ENCODE results near the gene SLC16A3. TPM values are rescaled to one million over a fixed set of nuclear protein-coding genes. Genes with fewer than 3 reads are reported as not detected.
A peak's percentile ranks its signal among the peaks of the same experiment; 100 is the strongest.

The SLC16A3 gene
- total and polyA plus RNA-seq, 9 of the 15 experiments (the other 6 are each of a cell fraction or from before 2014, with no cell fraction given): 0.11 to 5.4 (median 1.2) TPM; not detected in 2

DNA sequence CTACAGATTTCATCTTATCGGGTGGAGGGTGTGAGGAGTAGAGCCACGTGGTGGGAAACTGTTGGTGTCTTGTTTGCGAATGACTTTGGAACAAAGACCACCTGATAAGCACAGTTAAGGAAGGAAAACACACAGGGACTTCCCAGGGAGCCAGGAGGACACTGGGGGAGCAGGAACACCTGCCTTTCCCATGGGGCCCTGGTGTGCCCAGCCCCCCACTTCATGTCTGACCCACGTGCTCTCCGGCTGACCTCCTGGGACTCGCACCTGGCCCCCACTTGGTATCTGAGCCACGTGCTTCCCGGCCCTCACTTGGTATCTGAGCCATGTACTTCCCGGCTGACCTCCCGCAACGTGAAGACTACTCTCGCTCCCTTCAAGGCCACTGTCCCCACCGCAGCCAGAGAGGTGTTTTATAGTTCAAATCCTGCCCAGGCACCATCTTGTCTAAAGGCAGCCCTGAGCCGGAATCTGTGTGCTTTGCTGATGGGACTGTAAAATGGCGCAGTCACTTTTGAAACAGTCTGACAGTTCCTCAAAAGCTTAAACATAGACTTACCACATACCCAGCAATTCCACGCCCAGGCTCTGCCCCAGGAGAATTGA is 50.0 kb downstream of the SLC16A3 start (continued):
- TF ChIP-seq, protein P1, sequence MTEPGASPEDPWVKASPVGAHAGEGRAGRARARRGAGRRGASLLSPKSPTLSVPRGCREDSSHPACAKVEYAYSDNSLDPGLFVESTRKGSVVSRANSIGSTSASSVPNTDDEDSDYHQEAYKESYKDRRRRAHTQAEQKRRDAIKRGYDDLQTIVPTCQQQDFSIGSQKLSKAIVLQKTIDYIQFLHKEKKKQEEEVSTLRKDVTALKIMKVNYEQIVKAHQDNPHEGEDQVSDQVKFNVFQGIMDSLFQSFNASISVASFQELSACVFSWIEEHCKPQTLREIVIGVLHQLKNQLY (CRISPR knock-in tag; conservative IDR thresholded peaks at IDR 0.05): no peak
- peak; percentile 86 for TF ChIP-seq L3MBTL2 (IDR thresholded peaks at IDR 0.05)
- no peak for TF ChIP-seq CREM (IDR thresholded peaks at IDR 0.05; ENCODE audit: low read depth)
- no peak for TF ChIP-seq KDM5B (IDR thresholded peaks at IDR 0.05; ENCODE audit: insufficient replicate concordance, low read depth, low read length)
- no peak for TF ChIP-seq POU5F1 (IDR thresholded peaks at IDR 0.05; ENCODE audit: borderline replicate concordance, low read depth, low read length, partially characterized antibody)
- no peak for TF ChIP-seq BCL6 (CRISPR knock-in tag; IDR thresholded peaks at IDR 0.05)
- no peak for TF ChIP-seq HDAC3 (IDR thresholded peaks at IDR 0.05; ENCODE audit: borderline replicate concordance, partially characterized antibody)
- no peak for TF ChIP-seq SIRT6 (IDR thresholded peaks at IDR 0.05; ENCODE audit: low read depth, low read length)
- TF ChIP-seq, protein P2, sequence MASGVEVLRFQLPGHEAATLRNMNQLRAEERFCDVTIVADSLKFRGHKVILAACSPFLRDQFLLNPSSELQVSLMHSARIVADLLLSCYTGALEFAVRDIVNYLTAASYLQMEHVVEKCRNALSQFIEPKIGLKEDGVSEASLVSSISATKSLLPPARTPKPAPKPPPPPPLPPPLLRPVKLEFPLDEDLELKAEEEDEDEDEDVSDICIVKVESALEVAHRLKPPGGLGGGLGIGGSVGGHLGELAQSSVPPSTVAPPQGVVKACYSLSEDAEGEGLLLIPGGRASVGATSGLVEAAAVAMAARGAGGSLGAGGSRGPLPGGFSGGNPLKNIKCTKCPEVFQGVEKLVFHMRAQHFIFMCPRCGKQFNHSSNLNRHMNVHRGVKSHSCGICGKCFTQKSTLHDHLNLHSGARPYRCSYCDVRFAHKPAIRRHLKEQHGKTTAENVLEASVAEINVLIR (CRISPR knock-in tag; IDR thresholded peaks at IDR 0.05): no peak
- no peak for TF ChIP-seq MAFF (IDR thresholded peaks at IDR 0.05; ENCODE audit: low read length)
- no peak for TF ChIP-seq ZNF75A (CRISPR knock-in tag; IDR thresholded peaks at IDR 0.05)
- TF ChIP-seq, protein P3, sequence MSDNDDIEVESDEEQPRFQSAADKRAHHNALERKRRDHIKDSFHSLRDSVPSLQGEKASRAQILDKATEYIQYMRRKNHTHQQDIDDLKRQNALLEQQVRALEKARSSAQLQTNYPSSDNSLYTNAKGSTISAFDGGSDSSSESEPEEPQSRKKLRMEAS (CRISPR knock-in tag; IDR thresholded peaks at IDR 0.05): peak; percentile 84
- no peak for TF ChIP-seq PRPF4 (IDR thresholded peaks at IDR 0.05; ENCODE audit: insufficient read depth, low read depth, low read length, poor library complexity, severe bottlenecking)
- TF ChIP-seq JUND (IDR thresholded peaks at IDR 0.05; ENCODE audit: borderline replicate concordance, low read depth, low read length): no peak
- TF ChIP-seq JUND (tag; IDR thresholded peaks at IDR 0.05; ENCODE audit: borderline replicate concordance, low read depth, low read length): no peak
- TF ChIP-seq, protein P4, sequence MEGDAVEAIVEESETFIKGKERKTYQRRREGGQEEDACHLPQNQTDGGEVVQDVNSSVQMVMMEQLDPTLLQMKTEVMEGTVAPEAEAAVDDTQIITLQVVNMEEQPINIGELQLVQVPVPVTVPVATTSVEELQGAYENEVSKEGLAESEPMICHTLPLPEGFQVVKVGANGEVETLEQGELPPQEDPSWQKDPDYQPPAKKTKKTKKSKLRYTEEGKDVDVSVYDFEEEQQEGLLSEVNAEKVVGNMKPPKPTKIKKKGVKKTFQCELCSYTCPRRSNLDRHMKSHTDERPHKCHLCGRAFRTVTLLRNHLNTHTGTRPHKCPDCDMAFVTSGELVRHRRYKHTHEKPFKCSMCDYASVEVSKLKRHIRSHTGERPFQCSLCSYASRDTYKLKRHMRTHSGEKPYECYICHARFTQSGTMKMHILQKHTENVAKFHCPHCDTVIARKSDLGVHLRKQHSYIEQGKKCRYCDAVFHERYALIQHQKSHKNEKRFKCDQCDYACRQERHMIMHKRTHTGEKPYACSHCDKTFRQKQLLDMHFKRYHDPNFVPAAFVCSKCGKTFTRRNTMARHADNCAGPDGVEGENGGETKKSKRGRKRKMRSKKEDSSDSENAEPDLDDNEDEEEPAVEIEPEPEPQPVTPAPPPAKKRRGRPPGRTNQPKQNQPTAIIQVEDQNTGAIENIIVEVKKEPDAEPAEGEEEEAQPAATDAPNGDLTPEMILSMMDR (IDR thresholded peaks at IDR 0.05 in 2 of 3, conservative IDR thresholded peaks at IDR 0.05 in 1 of 3; ENCODE audit: insufficient read depth in 2 of 3, low read depth in 1 of 3, low read length in 3 of 3): no peak
- TF ChIP-seq, protein P5, sequence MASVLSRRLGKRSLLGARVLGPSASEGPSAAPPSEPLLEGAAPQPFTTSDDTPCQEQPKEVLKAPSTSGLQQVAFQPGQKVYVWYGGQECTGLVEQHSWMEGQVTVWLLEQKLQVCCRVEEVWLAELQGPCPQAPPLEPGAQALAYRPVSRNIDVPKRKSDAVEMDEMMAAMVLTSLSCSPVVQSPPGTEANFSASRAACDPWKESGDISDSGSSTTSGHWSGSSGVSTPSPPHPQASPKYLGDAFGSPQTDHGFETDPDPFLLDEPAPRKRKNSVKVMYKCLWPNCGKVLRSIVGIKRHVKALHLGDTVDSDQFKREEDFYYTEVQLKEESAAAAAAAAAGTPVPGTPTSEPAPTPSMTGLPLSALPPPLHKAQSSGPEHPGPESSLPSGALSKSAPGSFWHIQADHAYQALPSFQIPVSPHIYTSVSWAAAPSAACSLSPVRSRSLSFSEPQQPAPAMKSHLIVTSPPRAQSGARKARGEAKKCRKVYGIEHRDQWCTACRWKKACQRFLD (CRISPR knock-in tag; IDR thresholded peaks at IDR 0.05): no peak
- TF ChIP-seq SAFB (IDR thresholded peaks at IDR 0.05; ENCODE audit: borderline replicate concordance, low read depth, low read length): no peak
- no peak for TF ChIP-seq NR4A1 (CRISPR knock-in tag; IDR thresholded peaks at IDR 0.05)
- TF ChIP-seq NR4A1 (tag; IDR thresholded peaks at IDR 0.05): peak; percentile 46; the same call in 1 of the 2 replicates
- TF ChIP-seq FOXM1 (IDR thresholded peaks at IDR 0.05; ENCODE audit: low read depth): no peak
- TF ChIP-seq FOXM1 (CRISPR knock-in tag; IDR thresholded peaks at IDR 0.05; ENCODE audit: low read depth): no peak
- TF ChIP-seq ADNP (tag; IDR thresholded peaks at IDR 0.05): no peak
- no peak for TF ChIP-seq KLF13 (tag; IDR thresholded peaks at IDR 0.05; ENCODE audit: borderline replicate concordance, low read depth)
